DOHH2 (cell line): ENCODE results near the gene RAD51B.

Experiments used
- EZH2phosphoT487 ChIP-seq: fragments of 200-600 bp; sonication (generic); IDR thresholded peaks from 2 replicates; pipeline ENCODE4 v1.6.1; 2017; ENCODE audit warnings: borderline replicate concordance, mild to moderate bottlenecking, antibody characterized with exemption, low read length, moderate library complexity, mixed read lengths
- TF ChIP-seq, protein P1 (sequence below): fragments of 200-600 bp; sonication (generic); IDR thresholded peaks from one replicate; pipeline ENCODE4 v1.5.1; 2014; ENCODE audit warnings: antibody characterized with exemption, mild to moderate bottlenecking, low read depth, low read length; ENCODE audit not compliant: poor library complexity, severe bottlenecking

DNA sequence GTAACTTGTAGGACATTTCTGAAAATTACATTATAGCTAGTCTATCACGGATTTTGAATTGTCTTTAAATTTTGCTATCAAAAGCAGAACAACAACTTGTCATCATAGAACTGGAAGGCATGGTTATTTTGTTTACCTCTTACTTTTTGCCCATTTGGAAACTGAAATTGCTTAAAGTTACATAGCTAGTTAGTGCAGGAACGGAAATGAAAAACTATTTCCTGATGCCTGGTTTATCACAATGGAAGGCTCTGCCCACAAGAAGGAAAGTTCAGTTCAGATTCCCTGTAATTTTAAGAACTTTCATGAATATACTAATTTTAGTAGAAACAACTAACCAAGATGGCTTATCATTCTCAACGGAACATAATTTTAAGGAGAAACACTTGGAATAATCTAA lies 427.7 kb downstream of the RAD51B start:
- TF ChIP-seq, protein P1, sequence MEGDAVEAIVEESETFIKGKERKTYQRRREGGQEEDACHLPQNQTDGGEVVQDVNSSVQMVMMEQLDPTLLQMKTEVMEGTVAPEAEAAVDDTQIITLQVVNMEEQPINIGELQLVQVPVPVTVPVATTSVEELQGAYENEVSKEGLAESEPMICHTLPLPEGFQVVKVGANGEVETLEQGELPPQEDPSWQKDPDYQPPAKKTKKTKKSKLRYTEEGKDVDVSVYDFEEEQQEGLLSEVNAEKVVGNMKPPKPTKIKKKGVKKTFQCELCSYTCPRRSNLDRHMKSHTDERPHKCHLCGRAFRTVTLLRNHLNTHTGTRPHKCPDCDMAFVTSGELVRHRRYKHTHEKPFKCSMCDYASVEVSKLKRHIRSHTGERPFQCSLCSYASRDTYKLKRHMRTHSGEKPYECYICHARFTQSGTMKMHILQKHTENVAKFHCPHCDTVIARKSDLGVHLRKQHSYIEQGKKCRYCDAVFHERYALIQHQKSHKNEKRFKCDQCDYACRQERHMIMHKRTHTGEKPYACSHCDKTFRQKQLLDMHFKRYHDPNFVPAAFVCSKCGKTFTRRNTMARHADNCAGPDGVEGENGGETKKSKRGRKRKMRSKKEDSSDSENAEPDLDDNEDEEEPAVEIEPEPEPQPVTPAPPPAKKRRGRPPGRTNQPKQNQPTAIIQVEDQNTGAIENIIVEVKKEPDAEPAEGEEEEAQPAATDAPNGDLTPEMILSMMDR = no peak
- no peak for TF ChIP-seq EZH2phosphoT487
